HL-60 (cell line): Measurements from ENCODE around the gene FTH1.

Source experiments
- GABPA ChIP-seq: IDR thresholded peaks from 2 replicates; pipeline ENCODE4 v1.6.1; 2012; ENCODE audit warnings: low read depth
- SPI1 ChIP-seq: IDR thresholded peaks from 2 replicates; pipeline ENCODE4 v1.6.1; 2012; ENCODE audit warnings: low read depth, mild to moderate bottlenecking, borderline replicate concordance
- TF ChIP-seq, protein P1 (sequence below): IDR thresholded peaks from one replicate; pipeline ENCODE4 v1.5.1; 2011; ENCODE audit warnings: low read length, control low read depth, inconsistent platforms; ENCODE audit not compliant: insufficient read depth

DNA sequence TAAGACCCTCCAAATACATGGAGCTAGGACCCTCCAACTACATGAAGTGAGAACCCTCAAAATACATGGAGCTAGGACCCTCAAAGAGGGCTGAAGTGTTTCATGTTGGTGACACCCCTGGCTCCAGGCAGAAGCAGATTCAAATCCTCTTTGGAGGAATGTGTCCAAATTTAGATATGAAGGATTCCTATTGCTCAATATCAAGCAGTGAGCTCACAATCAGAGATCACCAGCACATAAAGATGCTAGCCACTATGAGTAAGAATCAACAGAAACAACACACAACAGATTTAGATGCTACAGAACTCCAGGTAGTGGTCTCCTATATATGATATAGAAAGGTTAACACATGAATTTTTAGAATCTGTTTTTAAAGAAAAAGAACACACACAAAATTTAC, 38.8 kb downstream of the FTH1 start:
- TF ChIP-seq, protein P1, sequence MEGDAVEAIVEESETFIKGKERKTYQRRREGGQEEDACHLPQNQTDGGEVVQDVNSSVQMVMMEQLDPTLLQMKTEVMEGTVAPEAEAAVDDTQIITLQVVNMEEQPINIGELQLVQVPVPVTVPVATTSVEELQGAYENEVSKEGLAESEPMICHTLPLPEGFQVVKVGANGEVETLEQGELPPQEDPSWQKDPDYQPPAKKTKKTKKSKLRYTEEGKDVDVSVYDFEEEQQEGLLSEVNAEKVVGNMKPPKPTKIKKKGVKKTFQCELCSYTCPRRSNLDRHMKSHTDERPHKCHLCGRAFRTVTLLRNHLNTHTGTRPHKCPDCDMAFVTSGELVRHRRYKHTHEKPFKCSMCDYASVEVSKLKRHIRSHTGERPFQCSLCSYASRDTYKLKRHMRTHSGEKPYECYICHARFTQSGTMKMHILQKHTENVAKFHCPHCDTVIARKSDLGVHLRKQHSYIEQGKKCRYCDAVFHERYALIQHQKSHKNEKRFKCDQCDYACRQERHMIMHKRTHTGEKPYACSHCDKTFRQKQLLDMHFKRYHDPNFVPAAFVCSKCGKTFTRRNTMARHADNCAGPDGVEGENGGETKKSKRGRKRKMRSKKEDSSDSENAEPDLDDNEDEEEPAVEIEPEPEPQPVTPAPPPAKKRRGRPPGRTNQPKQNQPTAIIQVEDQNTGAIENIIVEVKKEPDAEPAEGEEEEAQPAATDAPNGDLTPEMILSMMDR, result no peak
- TF ChIP-seq SPI1, result no peak
- no peak for TF ChIP-seq GABPA
